Measurements from ENCODE around the gene PPP1R9B. TPM values are rescaled to one million over a fixed set of nuclear protein-coding genes. Genes with fewer than 3 reads are reported as not detected.

The PPP1R9B gene
- total RNA-seq, 1 experiment from 2014 or later: 46.4 TPM

DNA sequence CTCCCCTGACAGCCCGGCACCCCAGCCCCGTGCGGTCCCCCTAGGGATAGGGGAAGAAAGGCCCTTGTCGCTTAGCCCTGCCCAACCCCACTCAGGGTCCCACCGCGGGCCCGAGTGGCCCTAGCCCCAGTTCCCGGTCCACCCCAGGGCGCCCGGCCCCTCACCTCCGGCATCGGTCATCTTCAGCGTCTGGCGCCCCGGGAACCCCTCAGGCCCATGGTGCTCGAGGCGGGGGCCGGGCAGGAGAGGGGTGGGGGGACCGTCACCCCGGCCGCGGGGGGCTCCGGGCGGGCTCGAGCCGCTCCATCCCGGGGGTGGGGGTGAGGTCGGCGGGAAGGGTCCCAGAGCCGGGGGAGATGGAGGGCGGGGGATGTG, 21.1 kb downstream of the PPP1R9B start:
- DNase-seq (ENCODE audit: low read depth): no peak

DNA sequence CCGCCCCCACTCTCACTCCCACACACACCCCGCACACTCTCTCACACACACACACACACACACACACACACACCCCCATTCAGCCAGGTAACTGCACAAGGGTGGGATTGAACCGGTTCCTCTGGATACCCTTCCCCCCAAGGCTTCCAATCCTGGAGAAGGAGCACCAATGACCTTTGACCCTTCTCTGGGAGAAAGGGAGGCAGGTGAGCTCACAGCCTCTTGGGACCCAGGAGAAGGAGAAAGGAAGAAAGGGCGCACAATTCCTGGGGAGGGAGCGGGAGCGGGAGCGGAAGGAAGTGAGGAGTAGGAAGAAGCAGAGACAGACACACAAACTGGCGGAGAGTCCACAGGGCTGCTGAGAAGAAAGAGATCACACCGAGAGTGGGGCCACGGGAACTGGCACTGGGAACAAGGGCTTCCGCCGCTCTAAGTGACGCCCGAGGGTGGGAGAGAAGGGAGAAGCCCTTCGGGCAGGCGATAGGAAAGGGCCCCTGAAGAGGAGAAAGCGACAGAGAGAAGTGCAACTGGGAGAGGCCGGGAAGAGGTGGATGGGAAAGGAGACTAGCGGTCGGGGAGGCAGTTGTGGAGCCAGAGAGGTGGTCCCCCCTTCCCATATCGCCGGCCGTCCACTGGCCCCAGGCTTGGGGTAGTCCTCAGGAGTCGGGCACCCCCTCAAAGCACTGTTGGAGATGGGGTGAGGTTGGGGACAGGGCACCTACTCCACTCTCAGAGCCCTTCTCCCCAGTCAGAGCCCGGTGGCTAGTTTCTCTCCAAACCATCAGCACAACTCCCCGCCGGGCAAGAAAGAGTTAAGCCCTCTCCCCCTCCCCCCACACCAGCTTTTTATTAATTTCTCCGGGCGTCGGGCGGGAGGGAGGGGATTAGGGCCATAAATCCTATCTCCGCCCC, 21.8 kb downstream of the PPP1R9B start:
- no peak for DNase-seq (ENCODE audit: low read depth)

DNA sequence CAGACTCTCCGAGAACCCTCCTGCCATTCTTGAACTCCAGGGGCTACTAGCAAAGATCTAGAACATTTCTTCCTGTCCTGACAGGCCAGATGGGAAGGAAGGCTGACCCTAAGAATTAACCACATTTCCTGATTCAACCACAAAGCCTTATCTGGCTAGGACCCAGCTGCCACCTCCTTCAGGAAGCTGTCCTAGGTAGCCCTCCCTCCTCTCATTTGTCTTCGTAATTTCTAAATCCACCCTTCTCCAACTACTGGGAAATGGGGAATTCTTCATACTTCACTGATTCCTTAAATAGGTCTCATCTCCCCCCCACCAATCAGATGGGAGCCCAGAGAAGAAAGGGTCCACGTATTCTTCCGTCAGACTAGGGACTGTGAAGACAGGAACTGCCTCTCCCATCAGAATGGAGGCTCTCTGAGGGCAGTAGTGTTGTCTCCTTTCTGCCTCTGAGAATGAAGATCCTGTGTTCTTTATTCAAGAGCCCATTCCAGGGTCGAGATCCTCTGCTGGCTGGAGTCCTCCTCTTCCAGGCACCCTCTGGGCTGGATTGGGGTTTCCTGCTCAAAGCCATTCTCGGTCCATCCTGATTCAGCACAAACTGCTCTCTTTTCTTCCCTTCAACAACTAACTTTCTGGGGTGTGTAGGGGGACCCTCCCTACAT, 22.6 kb downstream of the PPP1R9B start:
- peak; percentile 65 for DNase-seq (ENCODE audit: low read depth)

DNA sequence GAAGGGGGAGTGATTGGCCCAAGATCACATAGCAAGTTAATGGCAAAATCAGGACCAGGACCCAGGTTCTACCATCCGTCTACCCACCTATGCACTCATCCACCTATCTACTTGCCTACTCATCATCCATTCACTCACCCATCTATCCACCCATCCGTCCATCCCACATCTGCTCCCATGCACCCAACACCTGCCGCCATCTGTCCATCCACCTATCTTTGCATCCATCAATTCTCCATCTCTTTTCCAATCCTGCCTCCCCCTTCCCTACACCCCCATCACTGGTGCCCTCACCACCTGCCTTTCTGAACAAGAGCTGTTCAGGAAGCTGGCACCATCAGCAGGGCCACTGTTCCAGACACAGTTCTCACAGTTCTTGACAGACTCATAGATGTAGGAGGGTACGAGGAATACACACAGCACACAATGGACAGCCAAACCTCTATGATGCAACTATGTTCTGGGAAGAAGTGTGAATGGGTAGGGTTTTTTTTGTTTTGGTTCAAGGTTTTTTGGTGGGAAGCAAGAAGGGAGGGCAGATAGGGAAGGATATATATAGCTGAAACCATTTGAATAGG, 25.0 kb downstream of the PPP1R9B start:
- no peak for DNase-seq (ENCODE audit: low read depth)

DNA sequence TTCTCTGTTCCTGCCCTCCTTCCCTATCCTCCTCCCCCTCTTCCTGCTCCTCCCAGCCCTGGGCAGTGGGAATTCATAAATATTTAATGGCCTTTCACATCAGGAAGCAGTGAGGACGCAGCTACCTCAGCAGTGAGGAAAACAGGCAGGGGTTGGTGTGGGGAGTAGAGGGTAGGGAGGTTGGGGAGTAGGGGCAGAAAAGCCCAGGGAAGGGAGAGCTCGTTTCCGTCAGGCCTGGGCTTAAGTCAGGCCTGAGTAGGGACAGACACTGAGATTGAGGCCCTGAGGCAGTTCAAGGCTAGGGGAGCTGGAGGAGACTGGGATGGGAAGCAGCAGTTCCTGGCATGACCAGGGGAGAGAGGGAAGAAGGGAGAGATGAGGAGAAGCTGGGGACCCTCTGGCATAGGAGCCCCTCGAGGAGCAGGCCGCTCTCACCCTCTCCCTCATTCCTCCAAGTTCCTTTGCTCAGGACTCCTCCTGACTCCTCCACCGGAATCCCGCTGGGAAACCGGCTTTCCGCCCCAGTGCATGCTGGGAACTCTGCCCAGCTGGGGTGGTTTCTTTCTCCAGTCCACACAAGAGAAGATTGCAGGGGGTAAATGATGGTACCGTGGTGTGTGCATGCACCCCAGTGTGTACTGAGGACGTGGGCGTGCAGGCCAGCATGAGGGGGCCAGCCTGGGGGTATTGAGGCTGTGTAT, 26.7 kb downstream of the PPP1R9B start:
- no peak for DNase-seq (ENCODE audit: low read depth)

DNA sequence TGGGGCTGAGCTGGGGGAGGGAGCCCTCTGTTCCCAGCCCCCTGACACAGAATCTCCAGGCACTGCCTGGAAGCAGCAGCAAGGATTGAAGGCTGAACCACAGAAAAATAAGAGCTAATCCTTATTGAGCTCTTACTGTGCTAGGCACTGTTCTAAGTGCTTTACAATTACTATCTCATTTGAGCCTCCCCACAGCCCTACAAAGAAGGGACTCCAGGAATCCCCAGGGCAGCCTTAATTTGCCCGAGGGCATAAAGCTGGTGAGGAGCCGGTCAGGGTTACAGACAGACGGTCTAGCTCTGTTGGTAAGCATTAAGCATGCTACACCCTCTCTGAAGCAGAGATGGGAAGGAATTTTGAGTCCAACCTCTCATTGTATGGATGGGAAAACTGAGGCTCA, 27.5 kb downstream of the PPP1R9B start:
- DNase-seq (ENCODE audit: low read depth): no peak

DNA sequence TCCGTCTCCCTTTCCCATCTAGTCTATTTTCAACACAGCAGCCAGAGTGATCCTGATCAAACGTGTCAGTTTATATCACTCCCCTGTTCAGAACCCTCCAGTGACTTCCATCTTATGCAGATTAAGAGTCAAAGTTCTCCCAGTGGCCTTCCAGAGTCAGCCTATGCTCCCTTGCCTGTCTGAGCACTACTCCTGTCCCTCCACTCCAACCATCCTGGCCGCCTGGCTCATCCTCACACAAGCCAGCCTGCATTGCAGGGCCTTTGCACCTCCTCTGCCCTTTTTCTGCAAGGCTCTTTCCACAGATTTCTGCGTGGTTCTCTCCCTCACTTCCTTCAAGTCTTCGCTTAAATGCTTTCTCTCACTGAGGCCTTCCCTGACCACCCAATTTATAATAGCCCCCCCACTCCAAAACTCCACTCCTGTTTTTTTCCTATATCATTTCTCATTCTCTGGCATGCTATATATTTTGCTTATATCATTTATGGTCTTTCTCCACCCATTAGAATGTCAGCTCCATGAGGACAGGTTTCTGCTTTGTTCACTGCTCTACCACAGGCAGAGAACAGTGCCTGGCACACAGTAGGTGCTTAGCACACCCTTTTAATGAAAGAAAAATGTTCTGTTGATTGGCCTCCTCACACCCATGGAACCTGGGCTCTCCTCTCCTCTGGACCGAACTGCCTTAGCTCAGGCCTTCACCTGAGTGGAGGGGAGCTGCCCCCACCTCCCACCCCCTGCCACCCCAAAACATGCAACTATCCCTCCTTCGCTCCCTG, 29.8 kb downstream of the PPP1R9B start:
- DNase-seq (ENCODE audit: low read depth): no peak

DNA sequence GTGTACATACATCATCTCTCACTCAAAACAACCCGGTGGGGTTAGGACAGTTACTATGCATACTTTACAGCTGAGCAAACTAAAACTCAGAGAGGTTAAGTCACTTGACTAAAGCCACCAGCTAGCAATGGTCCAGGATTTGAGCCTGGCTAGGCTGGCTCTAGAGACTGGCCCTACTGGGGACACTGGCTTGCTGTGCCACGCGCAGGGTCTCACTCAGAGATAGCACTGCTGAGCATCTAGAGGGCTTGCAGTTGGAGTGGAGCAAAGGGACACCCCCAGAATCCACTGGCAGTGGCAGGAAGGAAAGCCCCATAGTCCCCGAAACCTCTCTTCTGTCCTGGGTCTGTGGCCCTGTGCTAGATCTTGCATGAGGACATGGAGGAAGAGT, 31.7 kb downstream of the PPP1R9B start:
- DNase-seq (ENCODE audit: low read depth): no peak

DNA sequence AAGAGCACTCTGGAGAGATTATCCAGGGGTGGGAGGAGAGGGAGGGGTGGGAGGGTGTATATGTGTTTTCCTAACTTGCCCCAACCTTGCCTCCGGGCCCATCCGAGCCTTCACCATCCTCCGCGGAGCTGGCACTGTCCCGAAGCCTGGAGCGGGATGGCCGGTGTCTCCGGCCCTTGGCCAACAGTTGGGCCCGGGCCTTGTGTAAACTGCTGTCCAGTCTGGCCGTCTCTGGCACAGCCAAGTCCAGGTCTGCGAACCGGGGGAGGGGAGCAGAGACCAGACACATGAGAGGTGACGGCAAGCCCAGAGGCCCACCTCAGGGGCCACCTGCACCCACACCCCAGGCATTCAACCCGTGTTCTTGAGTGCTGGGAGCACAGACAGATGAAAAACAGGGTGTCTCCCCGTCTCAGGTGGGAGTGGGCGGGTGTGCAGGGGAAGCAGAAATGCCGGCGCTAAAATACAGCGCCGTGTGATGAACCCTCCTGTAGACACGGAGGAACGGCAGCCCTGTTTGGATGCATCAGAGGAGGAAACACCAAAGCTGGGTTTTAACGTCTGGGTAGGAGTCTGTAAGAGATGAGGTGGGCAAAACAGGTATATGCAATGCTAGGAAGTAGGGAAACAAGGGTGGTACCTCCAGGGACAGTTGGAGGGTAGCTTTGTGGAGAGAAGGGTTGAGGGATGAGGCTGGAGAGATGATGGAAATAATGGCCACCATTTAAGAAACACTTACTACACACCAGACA, 32.2 kb downstream of the PPP1R9B start:
- no peak for DNase-seq (ENCODE audit: low read depth)

DNA sequence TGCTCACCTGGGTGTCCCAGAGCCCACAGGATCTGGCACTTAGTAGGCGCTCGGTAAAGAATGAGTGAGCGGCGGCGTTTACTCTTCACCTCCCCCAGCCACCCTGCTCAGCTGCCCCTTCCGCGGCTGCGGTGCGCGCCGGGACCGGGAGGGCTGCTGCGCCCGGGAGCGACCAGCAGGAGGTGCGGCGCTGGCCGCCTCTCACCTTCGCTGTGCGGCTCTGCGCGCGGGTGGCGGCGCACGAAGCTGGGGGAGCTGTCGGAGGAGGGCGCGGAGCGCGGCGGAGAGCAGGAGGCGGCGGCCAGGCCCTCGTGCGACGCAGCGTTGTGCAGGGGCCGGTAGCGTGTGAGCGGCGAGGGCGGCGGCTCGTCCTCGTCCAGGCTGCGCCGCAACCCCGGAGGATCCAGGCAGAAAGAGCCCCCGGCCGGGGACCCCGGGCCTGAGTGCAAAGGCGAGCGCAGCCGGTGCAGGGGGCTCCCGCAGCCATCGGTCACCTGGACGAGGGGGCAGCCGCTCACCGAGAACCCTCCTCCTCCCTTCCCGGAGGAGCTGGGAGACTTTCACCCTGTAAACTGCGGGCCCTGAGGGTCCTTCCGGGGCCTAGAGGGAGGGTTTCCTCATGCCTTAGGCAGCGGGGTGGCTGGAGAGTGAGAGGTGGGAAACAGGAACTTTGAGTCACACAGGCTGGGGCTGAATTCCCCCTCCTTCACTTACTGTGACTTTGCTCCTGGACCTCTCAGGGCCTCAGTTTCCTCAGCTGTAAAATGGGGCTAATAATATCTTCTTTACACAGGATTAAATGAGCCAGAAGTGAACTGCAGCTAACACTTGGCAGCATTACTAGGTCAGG, 33.0 kb downstream of the PPP1R9B start:
- DNase-seq (ENCODE audit: low read depth): no peak

DNA sequence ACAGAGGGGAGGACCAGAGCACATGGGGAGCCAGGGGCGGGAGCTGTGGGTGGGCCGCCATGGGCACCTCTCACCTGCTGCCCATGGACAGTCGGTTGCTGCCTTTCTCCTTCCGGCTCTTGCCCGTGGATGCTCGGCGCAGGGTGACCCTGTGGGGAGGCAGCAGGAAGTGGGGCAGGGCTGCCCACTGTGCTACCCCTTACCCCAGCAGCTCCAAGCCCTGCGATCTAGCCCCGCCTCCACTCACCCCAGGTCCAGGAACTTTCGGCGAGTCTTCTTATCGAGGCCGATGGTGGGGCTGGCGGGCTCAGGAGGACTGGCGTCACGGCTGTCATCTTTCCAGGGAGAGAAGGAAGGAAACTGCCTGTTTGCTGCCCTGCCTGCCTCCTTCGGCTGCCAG, 34.7 kb downstream of the PPP1R9B start:
- DNase-seq (ENCODE audit: low read depth): no peak

DNA sequence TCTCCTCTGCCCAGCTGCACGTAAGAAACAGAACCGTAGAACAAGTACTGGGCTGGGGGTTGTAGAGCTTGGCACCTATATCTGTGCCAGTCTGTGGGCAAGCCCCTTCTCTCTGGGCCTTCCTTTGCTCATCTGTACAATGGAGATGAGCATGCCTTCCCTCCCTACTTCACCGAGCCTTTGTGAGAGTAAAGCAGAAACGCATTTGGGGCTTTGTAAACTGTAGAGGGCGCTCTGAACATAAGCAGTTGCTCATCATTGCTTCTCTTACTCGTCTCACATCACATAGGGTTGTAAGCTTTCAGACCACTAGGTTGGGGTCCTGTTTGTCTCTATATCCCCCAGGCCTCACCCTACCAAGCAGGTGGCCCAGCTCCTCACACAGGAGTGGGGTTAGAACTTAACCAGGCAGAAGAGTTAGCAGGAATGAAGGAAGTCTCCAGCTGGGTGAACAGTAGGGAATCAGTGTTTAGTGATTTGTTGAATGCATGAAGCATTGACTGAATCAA, 35.6 kb downstream of the PPP1R9B start:
- peak; percentile 47 for DNase-seq (ENCODE audit: low read depth)

DNA sequence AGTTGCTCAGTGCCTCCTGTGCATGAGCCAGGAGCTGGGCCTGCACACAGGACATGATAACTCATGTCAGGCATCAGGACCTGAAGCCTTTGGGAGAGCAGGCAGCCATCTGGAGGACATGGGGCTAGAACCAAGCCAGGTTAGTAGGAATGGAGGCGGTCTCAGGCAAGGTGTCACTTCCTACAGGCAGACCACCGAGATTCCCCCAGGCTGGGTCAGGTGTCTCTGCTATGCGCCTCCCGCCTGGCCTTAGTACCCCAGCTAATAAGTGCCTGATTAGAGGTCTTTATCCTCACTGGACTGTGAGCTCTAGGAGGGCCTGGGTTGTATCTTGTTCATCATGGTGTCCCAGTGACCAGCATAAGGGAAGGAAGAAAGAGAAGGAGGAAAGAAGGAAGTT, 36.1 kb downstream of the PPP1R9B start:
- DNase-seq (ENCODE audit: low read depth): no peak

DNA sequence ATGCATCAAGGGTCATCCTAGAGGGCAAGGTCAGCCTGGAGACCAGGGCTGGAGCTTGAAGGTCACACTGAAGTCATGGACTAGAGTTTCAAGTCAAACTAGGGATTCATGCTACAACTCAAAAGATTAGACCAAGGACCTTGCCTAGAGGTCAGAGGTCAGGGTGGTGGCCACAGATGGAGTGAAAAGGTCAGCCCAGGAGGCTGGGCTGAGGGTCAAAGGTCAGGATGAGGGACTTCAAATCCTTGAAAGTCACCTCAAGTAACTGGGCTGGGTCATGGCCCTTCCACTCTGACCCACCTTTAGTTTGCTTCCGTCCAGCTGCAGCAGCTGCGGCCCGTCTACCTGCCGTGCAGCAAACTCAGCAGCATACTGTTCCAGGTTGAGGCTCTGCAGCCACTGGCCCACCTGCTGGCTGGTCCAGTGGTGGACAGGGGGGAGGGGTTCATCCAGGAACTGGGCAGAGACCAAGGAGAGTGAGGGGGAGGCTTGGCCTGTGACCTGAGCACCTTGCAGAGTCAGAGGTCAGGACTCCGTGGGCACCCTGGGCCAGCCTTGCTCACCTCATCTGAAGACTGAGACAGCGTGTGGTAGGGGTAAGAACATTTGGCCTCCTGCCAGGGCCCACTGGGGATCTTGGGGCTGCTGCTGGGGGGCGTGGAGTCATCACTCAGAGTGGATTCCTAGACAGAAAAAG, 36.7 kb downstream of the PPP1R9B start:
- no peak for DNase-seq (ENCODE audit: low read depth)

DNA sequence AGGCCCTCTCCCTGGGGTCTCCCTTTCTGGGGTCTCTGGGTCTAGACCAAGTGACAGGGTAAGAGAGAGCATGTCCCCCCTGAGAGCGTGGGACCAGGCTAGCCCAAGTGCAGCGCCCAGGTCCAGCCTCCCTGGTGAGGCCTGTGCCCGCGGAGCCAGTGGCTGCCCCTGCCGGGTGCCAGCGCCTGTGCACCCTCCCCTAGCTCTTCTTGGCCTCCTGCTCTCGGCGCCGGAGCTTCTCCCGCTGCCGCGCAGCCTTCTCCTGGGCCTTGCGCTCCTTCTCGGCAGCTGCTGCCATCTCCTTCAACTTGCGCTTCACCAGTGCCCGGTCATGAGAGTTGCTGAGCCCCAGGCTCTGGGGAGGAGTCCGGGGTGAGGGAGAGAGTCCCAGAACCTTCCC, 37.8 kb downstream of the PPP1R9B start:
- DNase-seq (ENCODE audit: low read depth): no peak

DNA sequence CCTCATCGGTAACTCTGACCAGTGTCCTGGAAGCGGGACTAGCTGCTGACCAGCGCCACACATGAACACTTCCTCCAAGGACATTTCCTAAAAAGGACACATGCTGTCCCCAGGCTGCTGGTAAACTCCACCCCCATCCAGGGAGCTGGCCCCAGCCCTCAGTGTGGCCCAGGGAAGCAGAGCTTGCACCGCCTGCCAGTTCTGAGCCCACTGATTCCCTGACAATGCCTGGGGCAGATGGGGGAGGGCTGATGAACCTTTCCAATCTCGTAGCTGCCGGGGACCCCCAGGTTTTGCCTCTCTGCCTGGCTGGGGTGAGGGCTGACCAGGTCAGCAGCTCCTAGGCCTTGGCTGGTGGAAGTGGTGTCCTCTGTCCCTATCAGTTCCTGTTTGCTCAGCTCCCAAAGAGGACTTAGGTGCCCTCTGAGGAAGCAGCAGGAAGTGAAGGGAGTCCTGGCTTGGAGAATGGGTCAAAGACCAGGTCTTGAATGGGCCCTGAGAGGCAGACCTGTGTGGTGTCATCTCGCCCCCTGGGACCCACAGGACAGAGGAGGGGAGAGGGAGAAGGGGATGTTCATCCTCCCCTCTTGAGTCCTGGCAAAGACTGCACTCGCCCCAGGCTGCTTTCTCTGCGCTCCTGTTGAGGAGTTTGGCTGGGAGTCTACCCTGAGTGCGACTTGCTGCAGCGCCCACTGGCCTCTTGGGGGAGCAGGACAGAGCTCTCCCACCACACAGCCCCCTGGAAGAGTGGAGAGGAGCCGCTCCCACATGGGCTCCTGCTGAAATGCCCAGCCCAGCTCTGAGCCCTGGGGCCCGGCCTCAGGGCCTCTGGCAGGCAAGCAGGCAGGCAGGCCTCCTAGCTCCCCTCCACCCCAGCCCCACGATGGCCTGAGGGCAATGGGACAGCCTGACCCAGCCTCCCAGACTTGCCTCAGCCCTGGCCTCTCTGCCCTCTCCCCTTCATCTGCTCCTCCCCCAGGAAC, 38.5 kb downstream of the PPP1R9B start:
- no peak for DNase-seq (ENCODE audit: low read depth)

DNA sequence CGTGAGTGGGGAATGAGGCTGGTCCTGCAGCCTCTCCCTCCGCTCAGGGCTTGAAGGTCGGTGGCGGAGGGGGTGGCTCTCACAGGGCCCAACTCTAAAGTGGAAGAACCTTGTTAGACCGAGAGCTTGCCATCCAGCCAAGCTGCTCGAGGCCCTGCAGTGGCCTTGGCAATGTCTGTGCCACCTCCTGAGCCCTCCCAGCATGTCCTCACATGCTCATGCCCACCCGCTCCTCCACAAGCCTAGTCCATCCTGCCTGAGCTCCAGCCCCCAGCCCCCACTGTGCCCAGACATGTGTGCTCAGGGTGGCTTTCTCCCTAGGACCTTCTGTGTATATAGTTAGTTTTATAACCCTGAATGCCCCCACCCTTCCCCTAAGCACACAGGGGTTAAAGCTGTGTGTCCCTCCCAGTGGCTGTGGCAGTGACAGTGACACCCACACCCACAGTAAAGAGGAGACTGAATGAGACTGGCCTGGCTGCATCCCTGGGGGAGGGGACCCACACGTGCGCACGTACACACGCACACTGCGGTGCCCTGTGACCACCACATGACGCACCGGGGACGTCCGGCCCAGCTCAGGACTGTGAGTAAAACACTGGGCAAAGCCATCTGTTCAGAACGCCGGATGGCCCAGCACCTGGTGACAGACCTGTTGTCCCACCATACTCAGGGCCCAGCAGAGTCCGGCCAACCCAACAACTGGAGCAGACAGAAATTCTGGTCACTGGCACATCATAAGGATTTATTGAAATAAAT, 39.7 kb downstream of the PPP1R9B start:
- DNase-seq (ENCODE audit: low read depth): no peak

All from HT1080 (cell line).